GM19455 (cell line): ENCODE measurements around the gene TRAPPC2L.

Experiments used
- ATAC-seq: cut with Tn5 transposase; IDR thresholded peaks from one replicate; pipeline ENCODE4 v1.9.1; 2021; ENCODE audit not compliant: unreplicated experiment

The TRAPPC2L gene

DNA sequence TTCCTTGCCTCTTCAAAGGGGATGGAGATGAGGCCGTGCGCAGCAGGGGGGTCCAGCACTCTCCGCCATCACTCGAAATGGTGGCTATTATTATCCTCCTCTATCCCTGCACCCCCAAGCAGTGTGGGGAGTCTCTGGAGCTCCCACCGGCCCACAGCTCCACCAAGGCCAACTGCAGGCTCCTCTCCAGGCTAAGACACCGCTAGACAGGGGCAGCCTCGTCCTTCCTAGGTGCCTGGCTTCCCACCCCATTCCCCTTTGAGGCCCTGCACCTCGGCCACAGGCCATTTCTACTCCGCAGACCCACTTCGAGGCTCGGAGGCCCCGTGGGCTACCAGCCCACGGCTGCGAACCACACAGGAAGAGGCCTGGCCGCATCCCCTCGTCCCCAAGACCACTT, 49.1 kb downstream of the TRAPPC2L start:
- no peak for ATAC-seq

DNA sequence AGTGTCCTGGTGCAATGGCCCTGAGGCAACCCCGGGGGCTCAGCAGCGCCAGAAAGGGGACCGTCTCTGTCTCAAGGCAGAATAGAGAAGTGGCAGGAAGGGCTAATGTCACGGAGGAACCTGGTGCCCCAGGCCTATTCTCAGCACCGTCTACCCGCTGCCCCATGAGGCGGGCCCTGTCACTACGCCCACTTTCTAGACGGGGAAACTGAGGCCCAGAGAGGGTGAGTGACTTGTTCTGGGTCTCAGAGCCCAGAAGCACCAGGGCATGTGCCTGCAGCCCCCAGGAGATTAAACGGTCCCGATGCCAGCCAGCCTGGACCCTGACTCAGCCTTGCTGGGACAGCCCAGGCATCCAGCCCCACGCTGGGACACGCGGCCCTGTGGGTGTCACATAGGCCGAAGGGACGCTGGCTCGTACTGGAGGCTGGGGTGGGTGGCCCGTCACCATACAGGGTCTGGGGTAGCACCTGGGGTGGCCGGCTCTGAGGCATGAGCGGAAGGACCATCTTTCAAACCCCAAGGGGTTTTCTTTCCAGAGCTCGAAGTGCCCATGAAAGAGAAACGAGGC, 49.7 kb downstream of the TRAPPC2L start:
- no peak for ATAC-seq

DNA sequence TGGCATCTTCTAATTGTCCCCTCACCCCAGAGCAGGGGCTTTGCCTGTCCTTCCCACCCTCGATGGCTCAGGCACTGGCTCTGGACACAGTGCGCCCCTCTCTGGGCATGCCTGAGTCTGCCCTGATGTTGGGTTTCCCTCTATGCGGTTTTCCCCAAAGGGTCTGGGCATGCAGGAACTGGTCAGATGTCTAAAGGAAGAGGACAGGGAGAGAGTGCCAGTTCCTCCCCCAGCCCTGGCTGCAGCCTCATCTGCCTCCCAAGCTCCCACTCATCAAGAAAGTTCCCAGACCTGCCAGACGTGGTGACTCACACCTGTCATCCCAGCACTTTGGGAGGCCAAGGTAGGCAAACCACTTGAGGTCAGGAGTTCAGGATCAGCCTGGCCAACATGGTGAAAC, 50.8 kb downstream of the TRAPPC2L start:
- no peak for ATAC-seq

DNA sequence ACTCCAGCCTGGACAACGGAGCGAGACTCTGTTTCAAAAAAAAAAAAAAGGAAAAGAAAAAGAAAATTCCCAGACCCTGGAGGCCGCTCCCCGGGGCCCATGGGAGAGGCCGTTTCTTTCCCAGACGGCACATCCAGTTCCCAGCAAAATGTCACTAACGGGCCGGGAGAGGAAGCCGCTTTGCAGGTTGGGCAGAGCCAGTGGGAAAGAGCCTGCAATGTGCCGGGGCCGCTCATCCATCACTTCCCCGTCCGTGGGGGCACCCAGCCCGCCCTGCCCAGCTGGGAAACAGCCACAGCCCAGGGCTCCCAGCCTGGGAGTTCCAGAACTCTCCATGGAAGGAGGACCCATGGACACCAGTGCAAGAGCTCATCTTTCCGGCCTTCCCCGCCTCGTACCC, 51.4 kb downstream of the TRAPPC2L start:
- ATAC-seq, result no peak

DNA sequence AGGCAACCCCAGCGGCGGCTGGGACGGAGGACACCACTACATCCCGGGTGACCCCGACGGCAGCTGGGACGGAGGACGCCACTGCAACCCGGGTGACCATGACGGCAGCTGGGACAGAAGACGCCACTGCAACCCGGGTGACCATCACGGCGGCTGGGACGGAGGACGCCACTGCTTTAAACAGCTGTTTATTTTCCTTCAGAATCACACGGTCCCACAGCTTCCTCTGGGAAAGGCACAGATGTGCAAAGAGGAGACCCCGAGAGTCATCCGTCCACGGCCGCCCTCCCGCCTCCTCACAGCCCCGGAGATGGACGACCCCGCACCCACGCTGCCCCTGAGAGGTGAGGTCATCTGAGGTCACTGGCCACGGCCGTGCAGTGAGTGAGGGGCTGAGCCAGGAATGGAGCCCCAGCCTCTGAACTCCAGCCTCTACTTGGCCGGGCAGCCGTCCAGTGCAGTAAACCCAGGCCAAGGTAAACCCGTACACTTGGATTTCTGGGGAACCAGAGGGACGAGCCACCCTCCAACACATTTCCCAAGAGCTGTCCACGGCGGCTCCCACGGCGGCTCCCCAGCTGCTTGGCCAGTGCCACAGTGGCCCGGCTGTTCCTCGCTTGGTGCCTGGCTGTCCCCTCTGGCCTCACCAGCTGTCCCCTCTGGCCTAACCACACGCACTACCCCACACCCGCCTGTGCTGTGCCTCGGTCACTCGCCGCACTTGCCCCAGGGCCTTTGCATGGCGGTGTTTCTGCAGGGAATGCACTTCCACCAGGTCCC, 52.7 kb downstream of the TRAPPC2L start:
- ATAC-seq, result no peak

DNA sequence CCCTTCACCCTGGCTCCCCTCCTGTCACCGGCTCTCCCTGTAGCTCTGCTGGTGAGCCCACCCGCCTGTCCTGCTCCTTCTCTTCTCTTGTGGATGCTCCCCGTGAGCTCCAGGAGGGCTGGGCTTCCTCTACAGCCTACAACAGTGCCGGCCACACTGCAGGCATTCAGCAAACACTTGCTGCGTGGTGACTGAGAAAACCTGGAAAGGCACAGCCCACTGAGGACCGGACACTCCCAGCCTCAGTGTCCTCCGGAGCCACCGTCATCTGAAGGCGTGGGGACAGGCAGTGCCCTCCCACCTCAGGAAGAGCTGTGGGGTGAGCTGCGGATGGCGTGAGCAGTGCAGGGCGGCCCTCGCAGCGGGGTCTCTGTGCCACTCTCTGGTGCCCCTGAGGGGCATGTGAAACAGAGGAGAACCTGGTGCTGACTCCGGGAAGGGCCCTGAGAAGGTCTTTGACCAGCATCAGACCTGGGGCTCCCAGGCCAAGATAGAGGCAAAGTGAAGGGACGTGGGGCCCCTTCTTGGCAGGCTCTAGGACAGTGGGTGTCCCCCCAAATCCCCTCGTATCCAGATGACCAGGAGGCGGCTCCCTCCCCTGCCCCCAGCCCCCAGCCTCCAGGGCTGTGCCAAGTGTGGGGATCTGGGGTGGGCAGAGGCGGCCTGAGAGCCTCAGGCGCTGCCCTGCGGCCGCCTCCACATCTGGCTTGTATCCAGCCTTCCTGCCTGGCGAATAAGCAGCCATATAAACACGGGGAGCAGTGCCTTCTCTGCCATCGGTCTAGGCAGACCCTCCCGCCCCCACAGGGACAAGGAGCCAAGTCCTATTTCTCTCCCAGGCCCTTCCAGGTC, 53.6 kb downstream of the TRAPPC2L start:
- ATAC-seq, result no peak

DNA sequence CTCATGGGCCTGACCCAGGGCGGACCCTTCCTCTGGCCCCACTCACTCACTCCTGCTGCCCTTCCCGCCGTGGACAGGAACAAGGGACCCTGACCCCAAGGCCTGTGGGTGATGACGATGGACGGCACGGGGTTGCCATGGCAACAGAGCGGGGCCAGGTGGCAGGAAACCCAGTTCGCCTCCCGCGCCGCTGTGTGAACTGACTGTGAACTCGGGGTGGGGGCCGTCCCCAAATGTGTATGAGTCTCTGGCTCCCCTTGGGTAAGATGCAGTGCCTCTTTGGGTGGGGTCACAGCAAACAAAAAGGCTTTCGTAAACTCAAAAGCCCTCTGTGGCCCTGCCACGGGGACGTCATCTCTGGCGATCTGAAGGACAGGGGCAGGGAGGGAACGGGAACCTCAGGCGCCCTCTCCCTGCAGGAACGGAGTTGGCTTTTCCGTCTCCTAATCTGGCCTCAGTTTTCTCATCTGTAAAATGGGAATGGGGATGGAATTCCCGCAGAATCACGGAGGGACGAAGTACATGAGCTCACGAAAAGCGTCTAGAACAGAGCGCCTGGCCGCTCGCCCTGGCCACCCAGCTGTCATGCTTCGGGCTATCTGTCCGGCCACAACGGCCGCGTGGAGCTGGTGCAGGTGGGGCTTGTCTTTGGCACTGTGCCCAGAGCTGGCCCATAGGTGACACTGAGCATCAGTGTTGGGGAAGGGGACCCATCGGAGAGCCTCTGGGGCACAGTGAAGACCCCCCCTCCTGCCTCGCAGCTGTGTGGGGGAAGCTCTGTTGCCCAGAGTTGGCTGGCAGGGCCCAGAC, 54.4 kb downstream of the TRAPPC2L start:
- ATAC-seq, result no peak

DNA sequence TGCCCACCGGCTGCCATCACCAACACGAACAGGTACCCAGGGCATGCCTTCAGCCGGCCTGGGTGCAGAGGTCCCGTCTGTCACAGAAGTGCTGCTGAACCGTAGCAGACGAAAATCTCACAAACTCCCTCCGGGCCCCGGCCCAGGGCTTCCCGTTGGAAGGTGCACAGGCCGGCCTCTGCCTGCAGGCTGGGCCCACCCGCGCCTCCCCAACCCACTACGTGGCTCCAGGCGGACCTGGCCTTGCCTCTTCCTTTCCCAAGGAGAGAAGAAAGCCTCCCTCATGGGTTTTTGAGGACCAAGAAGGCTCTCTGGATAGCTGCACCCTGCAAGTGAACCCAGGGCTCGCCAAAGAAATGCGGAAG, 55.0 kb downstream of the TRAPPC2L start:
- ATAC-seq, result no peak
